ENCODE results near the gene FNIP2. TPM values are rescaled to one million over a fixed set of nuclear protein-coding genes. Genes with fewer than 3 reads are reported as not detected.

FNIP2 gene
- total and polyA plus RNA-seq, 9 of the 15 experiments (the other 6 are each of a cell fraction or from before 2014, with no cell fraction given) = 1.7 to 15.5 (median 8.3) TPM

GRCh38 chr4:158768555-158769174 is at the start of gene FNIP2 (continued):
- no peak for TF ChIP-seq PPARD (CRISPR knock-in tag; IDR thresholded peaks at IDR 0.05)
- no peak for TF ChIP-seq SETDB1 (IDR thresholded peaks at IDR 0.05; ENCODE audit: low read length)
- TF ChIP-seq CHAMP1 (IDR thresholded peaks at IDR 0.05) = no peak
- TF ChIP-seq HIVEP1 (CRISPR knock-in tag; IDR thresholded peaks at IDR 0.05) = no peak
- 0 out of 2 replicates have a peak, but pooled peaks have one; percentile 65 for TF ChIP-seq ZNF395 (CRISPR knock-in tag; IDR thresholded peaks at IDR 0.05)
- TF ChIP-seq ATF2 (CRISPR knock-in tag; IDR thresholded peaks at IDR 0.05) = no peak
- no peak for TF ChIP-seq HEY1 (CRISPR knock-in tag; IDR thresholded peaks at IDR 0.05; ENCODE audit: borderline replicate concordance)
- no peak for TF ChIP-seq ZNF778 (CRISPR knock-in tag; IDR thresholded peaks at IDR 0.05)
- no peak for TF ChIP-seq DEAF1 (CRISPR knock-in tag; IDR thresholded peaks at IDR 0.05)
- TF ChIP-seq ZNF124 (CRISPR knock-in tag; IDR thresholded peaks at IDR 0.05) = no peak
- no peak for TF ChIP-seq ZBTB11 (CRISPR knock-in tag; IDR thresholded peaks at IDR 0.05)
- no peak for TF ChIP-seq CEBPG (CRISPR knock-in tag; IDR thresholded peaks at IDR 0.05)
- TF ChIP-seq CEBPG (tag; conservative IDR thresholded peaks at IDR 0.05 in 1 of 2, IDR thresholded peaks at IDR 0.05 in 1 of 2) = no peak
- TF ChIP-seq ZFP30 (CRISPR knock-in tag; IDR thresholded peaks at IDR 0.05; ENCODE audit: borderline replicate concordance) = no peak
- no peak for TF ChIP-seq CBFA2T3 (IDR thresholded peaks at IDR 0.05)
- no peak for TF ChIP-seq ELF4 (CRISPR knock-in tag; IDR thresholded peaks at IDR 0.05)
- TF ChIP-seq NCOA6 (IDR thresholded peaks at IDR 0.05) = no peak
- no peak for TF ChIP-seq KAT2B (IDR thresholded peaks at IDR 0.05; ENCODE audit: low read depth, low read length)

Data from K562 (cell line).